GM12801 (cell line): ENCODE measurements around the gene TBCA.

Source experiments
- TF ChIP-seq, protein P1 (sequence below): IDR thresholded peaks from one replicate; pipeline ENCODE4 v1.5.1; 2011; ENCODE audit warnings: control low read depth; ENCODE audit not compliant: insufficient read length; ENCODE audit errors: extremely low read depth

The TBCA gene, protein sequence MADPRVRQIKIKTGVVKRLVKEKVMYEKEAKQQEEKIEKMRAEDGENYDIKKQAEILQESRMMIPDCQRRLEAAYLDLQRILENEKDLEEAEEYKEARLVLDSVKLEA

DNA sequence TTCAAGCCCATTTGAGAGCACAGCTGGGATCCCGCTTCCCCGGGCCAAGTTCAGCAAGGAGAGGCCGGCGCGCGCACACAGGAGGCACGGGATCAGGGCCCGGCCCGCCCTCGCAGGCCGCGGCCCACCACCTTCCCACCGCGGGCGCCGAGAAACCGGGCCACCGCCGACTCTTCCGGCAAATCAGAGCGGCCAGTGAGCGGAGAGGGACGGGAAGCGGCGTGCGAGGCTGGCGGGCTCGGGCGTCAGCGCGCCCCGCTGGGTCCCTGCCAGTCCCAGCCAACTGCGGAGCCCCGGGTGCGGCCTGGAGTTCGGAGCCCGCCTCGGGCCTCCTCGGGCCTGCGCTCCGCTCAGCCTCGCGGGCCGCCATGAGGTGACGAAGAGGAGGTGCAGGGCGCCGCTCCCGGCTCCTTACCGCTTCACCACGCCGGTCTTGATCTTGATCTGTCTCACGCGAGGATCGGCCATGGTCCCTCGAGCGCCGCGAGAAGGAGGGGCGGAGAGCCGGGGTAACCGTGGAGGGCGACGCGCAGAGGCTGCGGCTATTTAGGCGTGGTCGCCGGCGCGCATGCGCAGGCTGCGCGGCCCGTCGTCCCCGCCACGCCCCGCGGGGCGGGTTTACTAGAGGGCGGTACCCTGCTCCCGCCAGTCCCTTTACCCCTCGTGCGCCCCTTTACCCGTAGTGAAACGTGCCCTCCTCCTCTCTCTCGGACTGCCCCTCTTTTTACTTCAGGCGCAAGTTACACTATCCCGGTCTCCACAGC, at the start of gene TBCA:
Gene TBCA (minus strand): TSS at position 550 of the 764 bp plus-strand sequence. CDS start 82 bp downstream, at position 468.
- TF ChIP-seq, protein P1, sequence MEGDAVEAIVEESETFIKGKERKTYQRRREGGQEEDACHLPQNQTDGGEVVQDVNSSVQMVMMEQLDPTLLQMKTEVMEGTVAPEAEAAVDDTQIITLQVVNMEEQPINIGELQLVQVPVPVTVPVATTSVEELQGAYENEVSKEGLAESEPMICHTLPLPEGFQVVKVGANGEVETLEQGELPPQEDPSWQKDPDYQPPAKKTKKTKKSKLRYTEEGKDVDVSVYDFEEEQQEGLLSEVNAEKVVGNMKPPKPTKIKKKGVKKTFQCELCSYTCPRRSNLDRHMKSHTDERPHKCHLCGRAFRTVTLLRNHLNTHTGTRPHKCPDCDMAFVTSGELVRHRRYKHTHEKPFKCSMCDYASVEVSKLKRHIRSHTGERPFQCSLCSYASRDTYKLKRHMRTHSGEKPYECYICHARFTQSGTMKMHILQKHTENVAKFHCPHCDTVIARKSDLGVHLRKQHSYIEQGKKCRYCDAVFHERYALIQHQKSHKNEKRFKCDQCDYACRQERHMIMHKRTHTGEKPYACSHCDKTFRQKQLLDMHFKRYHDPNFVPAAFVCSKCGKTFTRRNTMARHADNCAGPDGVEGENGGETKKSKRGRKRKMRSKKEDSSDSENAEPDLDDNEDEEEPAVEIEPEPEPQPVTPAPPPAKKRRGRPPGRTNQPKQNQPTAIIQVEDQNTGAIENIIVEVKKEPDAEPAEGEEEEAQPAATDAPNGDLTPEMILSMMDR = no peak

GRCh38 chr5:77824981-77825380, 48.8 kb upstream of the TBCA start:
- TF ChIP-seq, protein P1 = no peak

- TF ChIP-seq, protein P1 = no peak
These were observed 40.5 kb upstream of the TBCA start for GRCh38 chr5:77816686-77817085.

DNA sequence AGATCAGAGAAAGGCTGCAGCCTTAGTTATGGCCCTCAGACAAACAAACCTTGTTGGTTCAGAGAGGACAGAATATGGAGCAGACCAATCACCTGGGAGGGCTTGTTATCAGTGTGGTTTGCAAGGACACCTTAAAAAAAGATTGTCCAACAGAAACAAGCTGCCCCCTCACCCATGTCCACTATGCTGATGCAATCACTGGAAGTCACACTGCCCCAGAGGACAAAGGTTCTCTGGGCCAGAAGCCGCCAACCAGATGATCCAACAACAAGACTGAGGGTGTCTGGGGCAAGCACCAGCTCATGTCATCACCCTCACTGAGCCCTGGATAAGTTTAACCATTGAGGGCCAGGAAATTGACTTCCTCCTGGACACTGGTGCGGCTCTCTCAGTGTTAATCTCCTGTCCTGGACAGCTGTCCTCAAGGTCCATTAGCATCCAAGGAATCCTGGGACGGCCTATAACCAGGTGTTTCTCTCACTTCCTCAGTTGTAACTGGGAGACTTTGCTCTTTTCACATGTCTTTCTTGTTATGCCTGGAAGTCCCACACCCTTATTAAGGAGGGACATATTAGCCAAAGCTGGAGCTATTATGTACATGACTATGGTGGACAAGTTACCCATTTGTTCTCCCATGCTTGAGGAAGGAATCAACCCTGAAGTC, 36.9 kb upstream of the TBCA start:
- TF ChIP-seq, protein P1 = no peak

- TF ChIP-seq, protein P1 = no peak
These were observed 30.2 kb upstream of the TBCA start for GRCh38 chr5:77806213-77806843.

DNA sequence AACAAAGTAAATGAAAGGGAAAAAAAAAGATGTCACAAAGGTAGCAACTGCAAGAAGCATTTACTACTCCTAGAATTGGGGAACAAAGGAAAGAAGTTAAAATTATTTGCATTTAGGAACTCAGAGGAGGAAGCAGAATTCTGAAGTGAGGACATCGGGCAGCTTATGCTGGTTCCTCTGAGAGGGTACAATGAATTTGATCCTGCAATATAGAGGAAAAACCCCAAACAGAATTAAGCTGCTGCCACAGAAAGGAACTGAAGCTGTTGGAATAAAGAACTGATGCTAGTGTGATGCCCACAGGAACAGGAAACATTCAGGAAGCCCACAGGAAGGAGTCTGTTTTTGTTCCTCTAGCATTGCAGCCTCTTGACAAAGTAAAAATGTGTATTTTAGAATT, 22.3 kb upstream of the TBCA start:
- TF ChIP-seq, protein P1 = no peak

DNA sequence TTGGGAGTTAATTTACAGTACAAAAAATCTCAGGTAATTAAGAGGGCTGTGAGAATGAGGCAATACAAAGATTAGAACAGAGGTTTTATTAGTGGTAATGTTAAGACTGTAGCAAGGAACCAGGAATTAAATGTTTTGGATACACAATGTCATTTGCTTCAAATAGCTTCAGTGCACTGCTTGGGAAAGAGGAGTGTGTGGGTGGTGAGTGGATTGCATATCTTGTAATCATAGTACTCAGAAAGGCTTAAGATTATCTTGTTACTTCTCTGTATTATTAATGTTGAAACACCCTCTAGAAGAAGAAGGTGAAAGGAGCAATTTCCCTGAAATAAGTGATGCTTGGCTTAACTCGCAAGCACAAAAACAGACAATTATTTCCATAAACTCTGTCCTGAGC, 21.0 kb upstream of the TBCA start:
- TF ChIP-seq, protein P1 = no peak
